Measurements from ENCODE around the gene MICAL3. TPM values are rescaled to one million over a fixed set of nuclear protein-coding genes. Genes with fewer than 3 reads are reported as not detected.

Gene MICAL3
- polyA plus RNA-seq, 3 donors = 0.23 to 0.84 TPM; not detected in 1

- no peak overlapping the region for H3K4me2 ChIP-seq (replicated peaks; ENCODE audit: extremely low read depth, low read length, poor library complexity, severe bottlenecking)
- H3K9me3 ChIP-seq (replicated peaks in 1 of 2; ENCODE audit: control insufficient read depth in 1 of 2, insufficient read depth in 1 of 2, low read length in 2 of 2) = no peaks in the 10 kb centered on the region
- TF ChIP-seq CTCF (IDR thresholded peaks at IDR 0.05) = no peak
- WGBS (ENCODE audit: insufficient coverage) = 97% methylated on average over 4 of the region's 9 CpGs
- H3K36me3 ChIP-seq (replicated peaks in 1 of 2; ENCODE audit: control insufficient read depth in 1 of 2, insufficient read depth in 2 of 2, low read length in 2 of 2) = no peaks in the 10 kb centered on the region
- H4K20me1 ChIP-seq (ENCODE audit: insufficient read depth, low read length) = peaks cover 12% of the 10 kb centered on the region
- H3K27me3 ChIP-seq (ENCODE audit: control insufficient read depth in 2 of 2, insufficient read depth in 2 of 2, low read length in 2 of 2) = no peaks in the 10 kb centered on the region
- Mint-ChIP-seq H3K27ac (peak overlapping the region in 4 of 7 donors; percentile 2 to 100 (median 98)), H3K9me3 (no peaks in the 10 kb centered on the region), H3K4me3 (no peak overlapping the region), H3K27me3 (ENCODE audit: low read depth in 3 of 3) (peaks cover 0 to 1% (median 0%) of the 10 kb centered on the region in 3 donors), H3K4me1 (peaks cover 55% of the 10 kb centered on the region), H3K36me3 (peaks cover 19 to 29% of the 10 kb centered on the region in 2 donors)
- H3K79me2 ChIP-seq (ENCODE audit: insufficient read depth, low read length) = peaks cover 37% of the 10 kb centered on the region
- no peak overlapping the region for H3K4me3 ChIP-seq (replicated peaks in 1 of 3; ENCODE audit: low read depth in 2 of 3, low read length in 3 of 3)
- H3K27ac ChIP-seq (ENCODE audit: low read depth in 1 of 2, low read length in 2 of 2) = no peak overlapping the region
- no peak for DNase-seq
- H3K9ac ChIP-seq (ENCODE audit: insufficient read depth, low read length, poor library complexity, severe bottlenecking) = no peak overlapping the region
- H3K4me1 ChIP-seq (ENCODE audit: control insufficient read depth in 1 of 2, insufficient read depth in 2 of 2, low read length in 2 of 2) = peaks cover 48 to 71% of the 10 kb centered on the region in 2 donors
- intact Hi-C loops (cut with micrococcal nuclease) = no loop called here
- H2AFZ ChIP-seq (ENCODE audit: insufficient read depth, low read depth, low read length, poor library complexity, severe bottlenecking) = no peak overlapping the region
Measured at GRCh38 chr22:17783312-17783711, 241.0 kb downstream of the MICAL3 start.

- H3K79me2 ChIP-seq (ENCODE audit: insufficient read depth, low read length) = peaks cover 44% of the 10 kb centered on the region
- no peak overlapping the region for H3K4me2 ChIP-seq (replicated peaks; ENCODE audit: extremely low read depth, low read length, poor library complexity, severe bottlenecking)
- peaks cover 55 to 77% of the 10 kb centered on the region in 2 donors for H3K4me1 ChIP-seq (ENCODE audit: control insufficient read depth in 1 of 2, insufficient read depth in 2 of 2, low read length in 2 of 2)
- no peak overlapping the region for H2AFZ ChIP-seq (ENCODE audit: insufficient read depth, low read depth, low read length, poor library complexity, severe bottlenecking)
- Mint-ChIP-seq H3K36me3 (peaks cover 19 to 32% of the 10 kb centered on the region in 2 donors), H3K4me1 (peaks cover 60% of the 10 kb centered on the region), H3K9me3 (no peaks in the 10 kb centered on the region), H3K4me3 (peak overlapping the region in 1 of 2 donors; percentile 49), H3K27me3 (ENCODE audit: low read depth in 3 of 3) (peaks cover 0 to 1% (median 0%) of the 10 kb centered on the region in 3 donors), H3K27ac (peak overlapping the region; percentile 96 to 100 (median 97))
- no peaks in the 10 kb centered on the region for H3K36me3 ChIP-seq (replicated peaks in 1 of 2; ENCODE audit: control insufficient read depth in 1 of 2, insufficient read depth in 2 of 2, low read length in 2 of 2)
- intact Hi-C loops (cut with micrococcal nuclease) = no loop called here
- no peak overlapping the region for H3K4me3 ChIP-seq (replicated peaks in 1 of 3; ENCODE audit: low read depth in 2 of 3, low read length in 3 of 3)
- 94% methylated on average over 7 of the region's 13 CpGs for WGBS (ENCODE audit: insufficient coverage)
- peaks cover 15% of the 10 kb centered on the region for H4K20me1 ChIP-seq (ENCODE audit: insufficient read depth, low read length)
- peak overlapping the region in 1 of 2 donors; percentile 93 for H3K27ac ChIP-seq (ENCODE audit: low read depth in 1 of 2, low read length in 2 of 2)
- no peak for DNase-seq
- TF ChIP-seq CTCF (IDR thresholded peaks at IDR 0.05) = no peak
- H3K9me3 ChIP-seq (replicated peaks in 1 of 2; ENCODE audit: control insufficient read depth in 1 of 2, insufficient read depth in 1 of 2, low read length in 2 of 2) = no peaks in the 10 kb centered on the region
- H3K27me3 ChIP-seq (ENCODE audit: control insufficient read depth in 2 of 2, insufficient read depth in 2 of 2, low read length in 2 of 2) = no peaks in the 10 kb centered on the region
- peak overlapping the region; percentile 70 for H3K9ac ChIP-seq (ENCODE audit: insufficient read depth, low read length, poor library complexity, severe bottlenecking)
Measured at GRCh38 chr22:17782621-17783020, 241.7 kb downstream of the MICAL3 start.

Data from CD14-positive monocyte (primary cell).